Duodenal mucosa (tissue), 2 donors: ENCODE data around the gene FCMR.
"Not testable (repeated sequence)": the region's sequence is repeated elsewhere in the genome, so short reads cannot be mapped to it uniquely, and the experiment has no call there.

ENCODE experiments used
- H3K27ac ChIP-seq: one replicate; pipeline ENCODE4 v1.7.0; 2013; ENCODE audit warnings: low read depth, low read length
- H3K27me3 ChIP-seq, 2 donors: one replicate each; pipeline ENCODE4 v1.7.0; 2013; ENCODE audit warnings: low read length in 2 of 2, control low read depth in 1 of 2; ENCODE audit not compliant: insufficient read depth in 2 of 2, control insufficient read depth in 1 of 2
- H3K36me3 ChIP-seq, 2 donors: one replicate each; pipeline ENCODE4 v1.7.0; 2013; ENCODE audit warnings: low read length in 2 of 2, control low read depth in 1 of 2; ENCODE audit not compliant: insufficient read depth in 2 of 2, control insufficient read depth in 1 of 2
- H3K4me1 ChIP-seq, 2 donors: one replicate each; pipeline ENCODE4 v1.7.0; 2013; ENCODE audit warnings: low read length in 2 of 2, control low read depth in 1 of 2; ENCODE audit not compliant: insufficient read depth in 2 of 2, control insufficient read depth in 1 of 2
- H3K4me3 ChIP-seq, 2 donors: one replicate each; pipeline ENCODE4 v1.7.0; 2013; ENCODE audit warnings: low read length in 2 of 2, low read depth in 1 of 2
- H3K9ac ChIP-seq, 2 donors: one replicate each; pipeline ENCODE4 v1.7.0; 2013; ENCODE audit warnings: low read length in 2 of 2, low read depth in 1 of 2
- H3K9me3 ChIP-seq, 2 donors: one replicate each; pipeline ENCODE4 v1.7.0; 2013; ENCODE audit warnings: low read length in 2 of 2, control low read depth in 1 of 2; ENCODE audit not compliant: control insufficient read depth in 1 of 2

Gene FCMR

GRCh38 chr1:206925106-206925736, 3.5 kb upstream of the FCMR start:
- peaks cover 45 to 52% of the 10 kb centered on the region in 2 donors for H3K4me1 ChIP-seq
- no peaks in the 10 kb centered on the region for H3K27me3 ChIP-seq
- H3K9ac ChIP-seq = no peak overlapping the region
- H3K27ac ChIP-seq = peak overlapping the region; percentile 13
- peaks cover 0 to 9% of the 10 kb centered on the region in 2 donors for H3K36me3 ChIP-seq
- H3K4me3 ChIP-seq = no peak overlapping the region
- H3K9me3 ChIP-seq = no peaks in the 10 kb centered on the region

- Histone ChIP-seq H3K4me3 (no peak overlapping the region), H3K36me3 (peaks cover 0 to 3% of the 10 kb centered on the region in 2 donors), H3K4me1 (peaks cover 39 to 49% of the 10 kb centered on the region in 2 donors), H3K27me3 (no peaks in the 10 kb centered on the region), H3K9ac (peak overlapping the region in 1 of 2 donors; percentile 16), H3K27ac (peak overlapping the region; percentile 26), H3K9me3 (no peaks in the 10 kb centered on the region)
Measured at GRCh38 chr1:206924592-206925105, 2.9 kb upstream of the FCMR start.

GRCh38 chr1:206923961-206924557, 2.3 kb upstream of the FCMR start:
- not testable (repeated sequence) for H3K9me3 ChIP-seq

GRCh38 chr1:206923009-206923960, 1.5 kb upstream of the FCMR start:
- Histone ChIP-seq H3K36me3 (no peaks in the 10 kb centered on the region), H3K9ac (peak overlapping the region; percentile 16 to 60), H3K4me1 (peaks cover 37 to 49% of the 10 kb centered on the region in 2 donors), H3K4me3 (peak overlapping the region in 1 of 2 donors; percentile 11), H3K27ac (no peak overlapping the region), H3K9me3 (no peaks in the 10 kb centered on the region), H3K27me3 (no peaks in the 10 kb centered on the region)

More at GRCh38 chr1:206923961-206924557, 2.3 kb upstream of the FCMR start:
- not testable (repeated sequence) for H3K27me3 ChIP-seq, H3K27ac ChIP-seq, H3K4me3 ChIP-seq, H3K36me3 ChIP-seq
- H3K4me1 ChIP-seq = peaks cover 37 to 49% of the 10 kb centered on the region in 2 donors
- peak overlapping the region in 1 of 2 donors; percentile 16 for H3K9ac ChIP-seq

- no peaks in the 10 kb centered on the region for H3K27me3 ChIP-seq
- no peaks in the 10 kb centered on the region for H3K36me3 ChIP-seq
- H3K27ac ChIP-seq = peak overlapping the region; percentile 47
- peaks cover 29 to 44% of the 10 kb centered on the region in 2 donors for H3K4me1 ChIP-seq
- no peaks in the 10 kb centered on the region for H3K9me3 ChIP-seq
- peak overlapping the region in 1 of 2 donors; percentile 21 for H3K4me3 ChIP-seq
- peak overlapping the region; percentile 20 to 60 for H3K9ac ChIP-seq
Measured at GRCh38 chr1:206922524-206922923, 783 bp upstream of the FCMR start.

GRCh38 chr1:206918076-206918475, 3.7 kb downstream of the FCMR start:
- no peaks in the 10 kb centered on the region for H3K27me3 ChIP-seq
- H3K4me1 ChIP-seq = peaks cover 10 to 13% of the 10 kb centered on the region in 2 donors
- H3K9me3 ChIP-seq = no peaks in the 10 kb centered on the region
- no peak overlapping the region for H3K27ac ChIP-seq
- no peak overlapping the region for H3K4me3 ChIP-seq
- H3K9ac ChIP-seq = no peak overlapping the region
- H3K36me3 ChIP-seq = no peaks in the 10 kb centered on the region

- H3K27me3 ChIP-seq = no peaks in the 10 kb centered on the region
- H3K9ac ChIP-seq = no peak overlapping the region
- no peak overlapping the region for H3K4me3 ChIP-seq
- no peaks in the 10 kb centered on the region for H3K4me1 ChIP-seq
- H3K36me3 ChIP-seq = no peaks in the 10 kb centered on the region
- H3K9me3 ChIP-seq = no peaks in the 10 kb centered on the region
- H3K27ac ChIP-seq = no peak overlapping the region
Measured at GRCh38 chr1:206916000-206916709, 5.6 kb downstream of the FCMR start.

- Histone ChIP-seq H3K27ac (no peak overlapping the region), H3K4me1 (peaks cover 0 to 1% of the 10 kb centered on the region in 2 donors), H3K9me3 (no peaks in the 10 kb centered on the region), H3K36me3 (no peaks in the 10 kb centered on the region), H3K9ac (no peak overlapping the region), H3K4me3 (no peak overlapping the region), H3K27me3 (peaks cover 2 to 3% of the 10 kb centered on the region in 2 donors)
Measured at GRCh38 chr1:206915030-206915735, 6.6 kb downstream of the FCMR start.
